Bronchial epithelial cell (primary cell): ENCODE results near the gene CD86. TPM values are rescaled to one million over a fixed set of nuclear protein-coding genes. Genes with fewer than 3 reads are reported as not detected.

Experiments
- DNase-seq: peaks from one replicate; pipeline ENCODE4 v3.0.0-alpha.2; 2010; ENCODE audit warnings: low read depth
- FAIRE-seq: peaks from 2 replicates; lab custom pipeline; 2011; peaks lifted over from hg19 to GRCh38; lab: Jason Lieb, UNC
- H3K27me3 ChIP-seq: 2 replicates; pipeline ENCODE4 v1.5.1; 2011; ENCODE audit warnings: low read length; ENCODE audit not compliant: control insufficient read depth, insufficient read depth
- H3K36me3 ChIP-seq: 2 replicates; pipeline ENCODE4 v1.5.1; 2011; ENCODE audit warnings: low read length; ENCODE audit not compliant: control insufficient read depth, insufficient read depth
- H3K4me3 ChIP-seq: 2 replicates; pipeline ENCODE4 v1.5.1; 2011; ENCODE audit warnings: mild to moderate bottlenecking, low read depth, low read length, control low read depth
- CTCF ChIP-seq: IDR thresholded peaks from 2 replicates; pipeline ENCODE4 v1.5.1; 2011; ENCODE audit warnings: mild to moderate bottlenecking, moderate library complexity, low read length, control low read depth, inconsistent platforms; ENCODE audit not compliant: insufficient read depth, severe bottlenecking
- total RNA-seq: library from RNA; depleted of rRNA; stranded (reverse); fragments of >200 nt; gene quantifications from 2 replicates; pipeline ENCODE4 v1.2.1, GENCODE V29; 2014

Gene CD86
- total RNA-seq, 1 donor from 2014 or later: 0.26 TPM

GRCh38 chr3:122082357-122082756 lies 27.2 kb downstream of the CD86 start:
- Histone ChIP-seq H3K4me3 (no peak overlapping the region), H3K36me3 (no peaks in the 10 kb centered on the region), H3K27me3 (no peaks in the 10 kb centered on the region)
- DNase-seq (no peak), FAIRE-seq (no peak)
- TF ChIP-seq CTCF: no peak

DNA sequence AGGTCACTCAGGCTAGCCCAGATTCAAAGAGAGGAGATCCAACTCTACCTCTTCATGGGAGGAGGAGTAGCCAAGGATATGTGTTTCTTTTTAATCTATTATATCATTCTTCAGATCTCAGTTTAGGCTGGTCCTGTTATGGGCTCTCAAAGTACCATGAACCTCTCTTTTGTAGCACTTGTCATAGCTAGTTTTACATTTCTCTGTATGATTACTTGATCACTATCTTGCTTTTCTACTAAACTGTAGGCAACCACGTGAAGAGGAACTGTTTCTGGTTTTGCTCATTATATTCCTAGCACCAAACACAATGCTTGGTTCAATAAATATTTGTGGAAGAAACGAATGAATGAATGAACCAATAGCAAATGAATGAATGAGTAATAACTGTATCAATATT lies 29.6 kb downstream of the CD86 start:
- no peak for TF ChIP-seq CTCF
- H3K4me3 ChIP-seq: no peak overlapping the region
- no peak for DNase-seq
- H3K27me3 ChIP-seq: no peaks in the 10 kb centered on the region
- no peak for FAIRE-seq
- no peaks in the 10 kb centered on the region for H3K36me3 ChIP-seq

GRCh38 chr3:122085673-122086072 lies 30.5 kb downstream of the CD86 start:
- FAIRE-seq: peak; percentile 84
- Histone ChIP-seq H3K4me3 (no peak overlapping the region), H3K27me3 (no peaks in the 10 kb centered on the region), H3K36me3 (no peaks in the 10 kb centered on the region)
- no peak for TF ChIP-seq CTCF
- DNase-seq: no peak

DNA sequence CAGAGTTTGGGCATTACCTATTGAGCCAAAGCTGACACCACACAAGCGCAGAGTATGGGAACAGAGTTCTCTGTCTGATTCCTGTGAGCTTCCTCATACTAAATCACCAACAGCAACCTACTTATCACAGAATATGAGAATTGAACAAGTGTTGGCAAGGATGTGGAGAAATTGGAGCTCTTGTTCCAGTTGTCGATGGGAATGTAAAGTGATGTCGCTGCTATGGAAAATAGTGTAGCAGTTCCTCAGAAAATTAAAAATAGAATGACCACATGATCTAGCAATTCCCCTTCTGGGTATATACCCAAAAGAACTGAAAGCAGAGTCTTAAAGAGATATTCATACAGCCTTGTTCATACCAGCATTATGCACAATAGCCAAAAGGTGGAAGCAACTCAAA lies 33.4 kb downstream of the CD86 start:
- no peak overlapping the region for H3K4me3 ChIP-seq
- H3K27me3 ChIP-seq: no peaks in the 10 kb centered on the region
- H3K36me3 ChIP-seq: no peaks in the 10 kb centered on the region
- FAIRE-seq: no peak
- no peak for DNase-seq
- TF ChIP-seq CTCF: no peak

GRCh38 chr3:122091602-122092295 lies 36.6 kb downstream of the CD86 start:
- DNase-seq (no peak), FAIRE-seq (peak; percentile 79)
- no peak overlapping the region for H3K4me3 ChIP-seq
- no peaks in the 10 kb centered on the region for H3K27me3 ChIP-seq
- TF ChIP-seq CTCF: no peak
- H3K36me3 ChIP-seq: no peaks in the 10 kb centered on the region

- FAIRE-seq: peak; percentile 60
- H3K36me3 ChIP-seq: no peaks in the 10 kb centered on the region
- TF ChIP-seq CTCF: peak; percentile 73
- no peaks in the 10 kb centered on the region for H3K27me3 ChIP-seq
- DNase-seq: peak; percentile 75
- no peak overlapping the region for H3K4me3 ChIP-seq
These were observed 37.5 kb downstream of the CD86 start for GRCh38 chr3:122092460-122093165.
